A673 (cell line): ENCODE data around the gene RAP2B. TPM values are rescaled to one million over a fixed set of nuclear protein-coding genes. Genes with fewer than 3 reads are reported as not detected.

Source experiments
- BruUV-seq: library from RNA; stranded (reverse); fragments of 400-500 nt; replicated peaks from 2 replicates; lab custom pipeline; 2021; lab: Mats Ljungman, UMichigan
- CTCF ChIA-PET: fragments of 300-600 bp; sonication (Branson Sonifier 250); formaldehyde crosslinking; loops from one replicate; lab custom pipeline; 2022; ENCODE audit warnings: antibody characterized with exemption; lab: Charles Lee
- POLR2A ChIA-PET: fragments of 300-600 bp; sonication (Branson Sonifier 250); formaldehyde crosslinking; loops from one replicate; lab custom pipeline; 2022; ENCODE audit warnings: antibody characterized with exemption; ENCODE audit not compliant: low non-redundant PET; lab: Charles Lee
- DNase-seq: peaks from one replicate; pipeline ENCODE4 v3.0.0-alpha.2; 2015; ENCODE audit warnings: low spot score
- H3K27ac ChIP-seq: fragments of 200-600 bp; sonication (generic); 2 replicates; pipeline ENCODE4 v1.5.1; 2016; ENCODE audit warnings: mixed run types, low read depth, mild to moderate bottlenecking, mixed read lengths, antibody characterized with exemption, low read length; ENCODE audit not compliant: poor library complexity, severe bottlenecking
- H3K27me3 ChIP-seq: fragments of 200-600 bp; sonication (generic); replicated peaks from 2 replicates; pipeline ENCODE4 v1.6.1; 2017; ENCODE audit warnings: mixed run types, low read depth, mild to moderate bottlenecking, mixed read lengths, antibody characterized with exemption, low read length; ENCODE audit not compliant: insufficient read depth, poor library complexity
- H3K36me3 ChIP-seq: fragments of 200-600 bp; sonication (generic); 2 replicates; pipeline ENCODE4 v1.6.1; 2016; ENCODE audit warnings: mixed run types, mild to moderate bottlenecking, mixed read lengths, antibody characterized with exemption, low read length; ENCODE audit not compliant: insufficient read depth, poor library complexity, severe bottlenecking
- H3K4me1 ChIP-seq: fragments of 200-600 bp; sonication (generic); 2 replicates; pipeline ENCODE4 v1.6.1; 2017; ENCODE audit warnings: mixed run types, mild to moderate bottlenecking, mixed read lengths, antibody characterized with exemption, low read length; ENCODE audit not compliant: insufficient read depth, poor library complexity, severe bottlenecking
- H3K4me3 ChIP-seq: fragments of 200-600 bp; sonication (generic); 2 replicates; pipeline ENCODE4 v1.5.1; 2016; ENCODE audit warnings: low read depth, mixed run types, mild to moderate bottlenecking, mixed read lengths, low read length; ENCODE audit not compliant: poor library complexity, severe bottlenecking
- H3K9me3 ChIP-seq: fragments of 200-600 bp; sonication (generic); 2 replicates; pipeline ENCODE4 v1.6.1; 2016; ENCODE audit warnings: mixed run types, low read depth, mild to moderate bottlenecking, mixed read lengths, antibody characterized with exemption, low read length; ENCODE audit not compliant: poor library complexity, severe bottlenecking
- CTCF ChIP-seq: fragments of 300-800, 200-600 bp; sonication (generic); conservative IDR thresholded peaks from 2 replicates; pipeline ENCODE4 v1.5.1; 2017; ENCODE audit warnings: low read depth, mild to moderate bottlenecking, antibody characterized with exemption, low read length, moderate library complexity, mixed read lengths
- EZH2 ChIP-seq: fragments of 200-600 bp; sonication (generic); IDR thresholded peaks from 2 replicates; pipeline ENCODE4 v1.6.1; 2017; ENCODE audit warnings: borderline replicate concordance, low read depth, mild to moderate bottlenecking, mixed read lengths, antibody characterized with exemption, low read length; ENCODE audit not compliant: poor library complexity, severe bottlenecking
- intact Hi-C: fragments of 100-400 bp; cut with micrococcal nuclease; formaldehyde crosslinking; loops from one replicate; pipeline ENCODE4 v1.10.0; 2022; ENCODE audit not compliant: unreplicated experiment
- total RNA-seq: library from RNA; stranded (reverse); gene quantifications from 2 replicates; pipeline ENCODE4 v1.2.3, GENCODE V29; 2021

The RAP2B gene
- total RNA-seq, 1 experiment from 2014 or later: 15.8 TPM

DNA sequence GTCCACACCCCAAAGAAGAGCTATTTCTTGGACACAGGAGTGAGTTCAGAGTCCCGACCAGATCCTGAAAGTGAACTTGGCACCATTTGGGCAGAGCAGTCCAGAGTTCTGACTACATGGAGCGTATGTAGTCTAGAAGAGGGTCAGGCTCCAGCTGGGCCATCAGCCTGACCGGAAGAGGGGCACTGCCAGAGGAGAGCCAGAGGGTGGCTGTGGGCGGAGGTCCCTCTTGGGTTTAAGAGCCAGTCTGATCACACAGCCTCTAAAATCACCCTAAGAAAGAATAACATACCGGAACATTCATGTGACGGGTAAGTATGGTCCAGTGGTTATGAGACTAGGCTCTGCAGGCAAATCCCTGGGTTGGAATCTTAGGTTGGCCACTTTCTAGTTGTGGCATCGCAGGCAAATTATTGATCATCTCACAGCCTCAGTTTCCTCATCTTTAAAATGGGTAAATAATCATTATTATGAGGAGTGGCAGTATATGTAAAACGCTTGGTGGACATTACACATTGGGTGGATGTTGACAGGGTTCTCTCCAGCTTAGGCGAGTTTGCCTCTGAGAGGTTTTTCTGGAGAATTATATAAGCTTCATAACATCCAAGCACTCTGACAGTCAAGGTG, 2.1 kb upstream of the RAP2B start:
- Histone ChIP-seq H3K9me3 (no peaks in the 10 kb centered on the region), H3K4me1 (peaks cover 12% of the 10 kb centered on the region), H3K4me3 (peak overlapping the region; percentile 72), H3K27ac (peak overlapping the region; percentile 68), H3K36me3 (no peaks in the 10 kb centered on the region), H3K27me3 (no peaks in the 10 kb centered on the region)
- intact Hi-C loops: loop anchor here (5.0 to 10.0 kb wide), 4 partner anchors 132 to 767 kb away; no protein-coding TSS in a partner anchor
- DNase-seq: no peak
- TF ChIP-seq EZH2 (no peak), CTCF (no peak)
- ChIA-PET POLR2A (interaction anchor here (0.5 kb wide), 1 partner anchor 418 kb away, joined by 3 read pairs; no protein-coding TSS in a partner anchor), CTCF (interaction anchor here (3.1 kb wide), 1 partner anchor 117 kb away, joined by 13 read pairs; no protein-coding TSS in a partner anchor)
- no TSS peak for BruUV-seq

GRCh38 chr3:153160451-153161137, 1.4 kb upstream of the RAP2B start:
- BruUV-seq: no TSS peak
- Histone ChIP-seq H3K27ac (peak overlapping the region; percentile 68), H3K36me3 (no peaks in the 10 kb centered on the region)

More at GRCh38 chr3:153160451-153161137, 1.4 kb upstream of the RAP2B start:
- intact Hi-C loops: loop anchor here (1.0 to 10.0 kb wide), 5 partner anchors 117 to 767 kb away; no protein-coding TSS in a partner anchor
- no peaks in the 10 kb centered on the region for H3K27me3 ChIP-seq
- H3K4me3 ChIP-seq: peak overlapping the region; percentile 72
- TF ChIP-seq CTCF (no peak), EZH2 (no peak)
- peaks cover 19% of the 10 kb centered on the region for H3K4me1 ChIP-seq
- ChIA-PET POLR2A (interaction anchor here (0.7 kb wide), 1 partner anchor 1174 kb away, joined by 3 read pairs; no protein-coding TSS in a partner anchor), CTCF (interaction anchor here (0.8 to 3.1 kb wide), 2 partner anchors 118 to 132 kb away, joined by 3 to 13 read pairs; no protein-coding TSS in a partner anchor)
- no peaks in the 10 kb centered on the region for H3K9me3 ChIP-seq
- DNase-seq: peak; percentile 83
